ENCODE data around the gene PARD6B. TPM values are rescaled to one million over a fixed set of nuclear protein-coding genes. Genes with fewer than 3 reads are reported as not detected.

PARD6B gene
- polyA plus RNA-seq, 1 donor from 2014 or later: 5.9 TPM

DNA sequence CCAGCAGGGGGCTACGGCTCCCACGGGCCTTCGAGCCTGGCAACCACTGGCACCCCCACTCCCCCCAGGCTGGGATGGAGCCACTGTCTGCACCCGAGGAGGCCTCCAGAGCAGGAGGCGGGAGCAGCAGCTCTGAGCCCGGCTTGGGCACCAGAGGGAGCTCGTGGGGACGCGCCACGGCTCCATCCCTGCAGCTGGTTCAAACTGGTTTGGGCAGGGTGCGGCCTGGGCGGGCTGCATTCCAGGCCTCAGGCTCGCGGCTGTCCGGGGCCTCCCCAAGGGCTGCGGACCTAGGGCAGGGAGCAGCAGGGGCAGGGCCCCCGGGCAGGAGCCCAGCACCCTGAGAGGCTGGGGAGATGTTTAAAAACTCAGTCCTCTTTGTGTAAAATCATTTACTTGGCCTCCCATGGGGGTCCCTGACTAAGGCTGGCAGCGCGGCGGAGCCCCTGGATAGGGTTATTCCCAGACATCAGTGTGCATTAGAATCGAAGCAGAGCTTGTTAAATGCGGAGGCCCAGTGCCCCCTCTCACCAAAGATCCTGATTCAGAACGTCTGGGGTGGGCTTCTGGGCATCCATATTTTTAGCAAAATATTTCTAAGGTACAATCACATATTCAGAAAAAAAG lies 59.4 kb downstream of the PARD6B start:
- Histone ChIP-seq H3K79me2 (replicated peaks; ENCODE audit: insufficient read depth, low read length) (no peaks in the 10 kb centered on the region), H3K9me2 (ENCODE audit: insufficient read depth, low read length) (no peaks in the 10 kb centered on the region), H3K36me3 (ENCODE audit: insufficient read depth, low read length) (no peaks in the 10 kb centered on the region), H2AFZ (ENCODE audit: low read depth, low read length) (peak overlapping the region; percentile 73), H3K4me3 (ENCODE audit: low read length) (no peak overlapping the region), H3K27me3 (ENCODE audit: insufficient read depth, low read depth, low read length) (no peaks in the 10 kb centered on the region), H3K4me2 (ENCODE audit: low read length) (peak overlapping the region; percentile 13), H4K20me1 (ENCODE audit: insufficient read depth) (no peaks in the 10 kb centered on the region), H3F3A (ENCODE audit: insufficient read depth, low read length, poor library complexity, severe bottlenecking) (no peaks in the 10 kb centered on the region), H3K9ac (ENCODE audit: low read length) (peak overlapping the region; percentile 49), H3K9me3 (ENCODE audit: low read length) (no peaks in the 10 kb centered on the region), H3K27ac (ENCODE audit: low read length) (peak overlapping the region; percentile 66)
- TF ChIP-seq MXI1 (conservative IDR thresholded peaks at IDR 0.05; ENCODE audit: poor library complexity, severe bottlenecking): no peak
- TF ChIP-seq EZH2 (IDR thresholded peaks at IDR 0.05; ENCODE audit: borderline replicate concordance, insufficient read depth, low read length, poor library complexity, severe bottlenecking): no peak
- peak; percentile 33 for TF ChIP-seq TAF1 (IDR thresholded peaks at IDR 0.05; ENCODE audit: low read depth)
- TF ChIP-seq SMC3 (conservative IDR thresholded peaks at IDR 0.05; ENCODE audit: poor library complexity): peak; percentile 22
- TF ChIP-seq, protein P1, sequence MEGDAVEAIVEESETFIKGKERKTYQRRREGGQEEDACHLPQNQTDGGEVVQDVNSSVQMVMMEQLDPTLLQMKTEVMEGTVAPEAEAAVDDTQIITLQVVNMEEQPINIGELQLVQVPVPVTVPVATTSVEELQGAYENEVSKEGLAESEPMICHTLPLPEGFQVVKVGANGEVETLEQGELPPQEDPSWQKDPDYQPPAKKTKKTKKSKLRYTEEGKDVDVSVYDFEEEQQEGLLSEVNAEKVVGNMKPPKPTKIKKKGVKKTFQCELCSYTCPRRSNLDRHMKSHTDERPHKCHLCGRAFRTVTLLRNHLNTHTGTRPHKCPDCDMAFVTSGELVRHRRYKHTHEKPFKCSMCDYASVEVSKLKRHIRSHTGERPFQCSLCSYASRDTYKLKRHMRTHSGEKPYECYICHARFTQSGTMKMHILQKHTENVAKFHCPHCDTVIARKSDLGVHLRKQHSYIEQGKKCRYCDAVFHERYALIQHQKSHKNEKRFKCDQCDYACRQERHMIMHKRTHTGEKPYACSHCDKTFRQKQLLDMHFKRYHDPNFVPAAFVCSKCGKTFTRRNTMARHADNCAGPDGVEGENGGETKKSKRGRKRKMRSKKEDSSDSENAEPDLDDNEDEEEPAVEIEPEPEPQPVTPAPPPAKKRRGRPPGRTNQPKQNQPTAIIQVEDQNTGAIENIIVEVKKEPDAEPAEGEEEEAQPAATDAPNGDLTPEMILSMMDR (IDR thresholded peaks at IDR 0.05; ENCODE audit: poor library complexity, severe bottlenecking): peak; percentile 62
- peak; percentile 52 for TF ChIP-seq POLR2AphosphoS5 (IDR thresholded peaks at IDR 0.05)
- TF ChIP-seq, protein P2, sequence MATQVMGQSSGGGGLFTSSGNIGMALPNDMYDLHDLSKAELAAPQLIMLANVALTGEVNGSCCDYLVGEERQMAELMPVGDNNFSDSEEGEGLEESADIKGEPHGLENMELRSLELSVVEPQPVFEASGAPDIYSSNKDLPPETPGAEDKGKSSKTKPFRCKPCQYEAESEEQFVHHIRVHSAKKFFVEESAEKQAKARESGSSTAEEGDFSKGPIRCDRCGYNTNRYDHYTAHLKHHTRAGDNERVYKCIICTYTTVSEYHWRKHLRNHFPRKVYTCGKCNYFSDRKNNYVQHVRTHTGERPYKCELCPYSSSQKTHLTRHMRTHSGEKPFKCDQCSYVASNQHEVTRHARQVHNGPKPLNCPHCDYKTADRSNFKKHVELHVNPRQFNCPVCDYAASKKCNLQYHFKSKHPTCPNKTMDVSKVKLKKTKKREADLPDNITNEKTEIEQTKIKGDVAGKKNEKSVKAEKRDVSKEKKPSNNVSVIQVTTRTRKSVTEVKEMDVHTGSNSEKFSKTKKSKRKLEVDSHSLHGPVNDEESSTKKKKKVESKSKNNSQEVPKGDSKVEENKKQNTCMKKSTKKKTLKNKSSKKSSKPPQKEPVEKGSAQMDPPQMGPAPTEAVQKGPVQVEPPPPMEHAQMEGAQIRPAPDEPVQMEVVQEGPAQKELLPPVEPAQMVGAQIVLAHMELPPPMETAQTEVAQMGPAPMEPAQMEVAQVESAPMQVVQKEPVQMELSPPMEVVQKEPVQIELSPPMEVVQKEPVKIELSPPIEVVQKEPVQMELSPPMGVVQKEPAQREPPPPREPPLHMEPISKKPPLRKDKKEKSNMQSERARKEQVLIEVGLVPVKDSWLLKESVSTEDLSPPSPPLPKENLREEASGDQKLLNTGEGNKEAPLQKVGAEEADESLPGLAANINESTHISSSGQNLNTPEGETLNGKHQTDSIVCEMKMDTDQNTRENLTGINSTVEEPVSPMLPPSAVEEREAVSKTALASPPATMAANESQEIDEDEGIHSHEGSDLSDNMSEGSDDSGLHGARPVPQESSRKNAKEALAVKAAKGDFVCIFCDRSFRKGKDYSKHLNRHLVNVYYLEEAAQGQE (IDR thresholded peaks at IDR 0.05; ENCODE audit: borderline replicate concordance): peak; percentile 46
- TF ChIP-seq EP300 (conservative IDR thresholded peaks at IDR 0.05; ENCODE audit: poor library complexity, severe bottlenecking): no peak
- no peak for TF ChIP-seq RAD21 (conservative IDR thresholded peaks at IDR 0.05)

DNA sequence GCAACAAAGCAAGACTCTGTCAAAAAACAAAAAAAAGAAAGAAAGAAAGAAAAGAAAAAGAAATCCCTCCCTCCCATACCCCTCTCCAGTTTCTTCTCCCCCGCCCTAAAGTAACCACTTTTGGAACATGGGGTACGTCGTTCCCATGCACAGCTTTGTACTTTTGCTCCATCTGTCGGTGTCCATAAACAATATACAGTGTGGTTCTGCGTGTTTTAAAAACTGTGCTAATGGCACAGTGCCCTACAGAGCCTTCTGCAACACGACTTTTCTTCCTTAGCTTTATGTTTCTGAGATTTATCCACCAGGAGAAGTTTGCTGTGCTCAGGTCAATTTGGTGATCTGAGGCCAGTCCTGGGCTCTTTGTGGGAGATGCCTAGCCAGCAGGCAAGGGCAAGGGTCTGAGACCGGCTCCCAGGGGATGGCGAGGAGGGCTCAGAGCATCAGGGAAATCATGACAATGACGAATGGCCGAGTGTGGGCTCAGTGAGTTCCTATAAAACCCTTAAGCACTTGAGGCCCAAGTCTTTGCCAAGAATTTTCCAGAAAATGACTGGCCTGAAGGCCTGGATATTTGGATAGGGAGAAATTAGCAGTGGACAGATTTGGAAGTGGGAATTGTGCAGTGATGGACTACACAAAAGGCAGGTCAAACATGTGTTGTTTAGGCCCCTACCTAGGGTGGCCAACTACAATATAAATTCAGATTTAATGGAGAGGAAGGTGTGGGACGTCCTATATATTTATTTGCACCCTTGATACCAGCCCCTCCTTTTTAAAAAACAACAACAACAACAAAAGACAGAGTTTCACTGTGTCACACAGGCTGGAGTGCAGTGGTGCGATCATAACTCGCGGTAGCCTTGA lies 61.6 kb downstream of the PARD6B start:
- no peaks in the 10 kb centered on the region for H3K9me2 ChIP-seq (ENCODE audit: insufficient read depth, low read length)
- H3K9ac ChIP-seq (ENCODE audit: low read length): no peak overlapping the region
- H3K4me2 ChIP-seq (ENCODE audit: low read length): no peak overlapping the region
- no peaks in the 10 kb centered on the region for H3K27me3 ChIP-seq (ENCODE audit: insufficient read depth, low read depth, low read length)
- H2AFZ ChIP-seq (ENCODE audit: low read depth, low read length): no peak overlapping the region
- H3K36me3 ChIP-seq (ENCODE audit: insufficient read depth, low read length): no peaks in the 10 kb centered on the region
- H3K4me3 ChIP-seq (ENCODE audit: low read length): no peak overlapping the region
- no peaks in the 10 kb centered on the region for H3F3A ChIP-seq (ENCODE audit: insufficient read depth, low read length, poor library complexity, severe bottlenecking)
- no peaks in the 10 kb centered on the region for H4K20me1 ChIP-seq (ENCODE audit: insufficient read depth)
- no peak overlapping the region for H3K27ac ChIP-seq (ENCODE audit: low read length)
- no peak for TF ChIP-seq MXI1 (conservative IDR thresholded peaks at IDR 0.05; ENCODE audit: poor library complexity, severe bottlenecking)
- TF ChIP-seq, protein P1 (IDR thresholded peaks at IDR 0.05; ENCODE audit: poor library complexity, severe bottlenecking): no peak
- TF ChIP-seq, protein P2 (IDR thresholded peaks at IDR 0.05; ENCODE audit: borderline replicate concordance): no peak
- no peak for TF ChIP-seq RAD21 (conservative IDR thresholded peaks at IDR 0.05)
- no peak for TF ChIP-seq EP300 (conservative IDR thresholded peaks at IDR 0.05; ENCODE audit: poor library complexity, severe bottlenecking)
- TF ChIP-seq POLR2AphosphoS5 (IDR thresholded peaks at IDR 0.05): no peak
- no peak for TF ChIP-seq SMC3 (conservative IDR thresholded peaks at IDR 0.05; ENCODE audit: poor library complexity)
- no peak for TF ChIP-seq TAF1 (IDR thresholded peaks at IDR 0.05; ENCODE audit: low read depth)
- TF ChIP-seq EZH2 (IDR thresholded peaks at IDR 0.05; ENCODE audit: borderline replicate concordance, insufficient read depth, low read length, poor library complexity, severe bottlenecking): no peak
- H3K9me3 ChIP-seq (ENCODE audit: low read length): no peaks in the 10 kb centered on the region
- no peaks in the 10 kb centered on the region for H3K79me2 ChIP-seq (replicated peaks; ENCODE audit: insufficient read depth, low read length)

Data from neural cell (in vitro differentiated cells).